ENCODE measurements around the gene LDLRAD2. TPM values are rescaled to one million over a fixed set of nuclear protein-coding genes. Genes with fewer than 3 reads are reported as not detected.
A peak's percentile ranks its signal among the peaks of the same experiment; 100 is the strongest.

LDLRAD2 gene
- total RNA-seq, 1 donor from 2014 or later: 0.07 TPM

DNA sequence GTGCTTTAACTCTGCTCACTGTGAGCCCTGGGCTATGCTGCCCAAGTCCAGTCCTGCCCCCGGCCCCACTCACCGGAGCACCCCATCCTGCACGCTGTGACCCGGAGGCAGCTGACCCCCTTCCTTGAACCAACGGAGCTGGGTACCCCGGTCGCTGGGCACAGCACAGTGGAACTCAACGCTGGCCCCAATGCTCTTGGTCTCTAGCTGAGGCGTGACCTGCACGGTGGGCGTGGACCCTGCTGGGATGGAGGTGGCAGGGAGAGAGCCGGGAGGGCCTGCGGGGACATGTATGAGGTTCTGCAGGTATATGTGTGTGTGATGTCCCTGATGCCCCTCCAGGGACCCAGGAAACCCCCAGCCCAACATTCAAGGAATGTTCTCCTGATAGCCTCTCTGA, 24.7 kb downstream of the LDLRAD2 start:
- Mint-ChIP-seq H3K4me3 (ENCODE audit: unreplicated experiment) (no peak overlapping the region), H3K27me3 (ENCODE audit: low read depth) (no peaks in the 10 kb centered on the region), H3K36me3 (ENCODE audit: low read depth) (peaks cover 53% of the 10 kb centered on the region), H3K27ac (ENCODE audit: unreplicated experiment) (no peak overlapping the region), H3K4me1 (ENCODE audit: low read depth) (no peaks in the 10 kb centered on the region), H3K9me3 (ENCODE audit: low read depth) (no peaks in the 10 kb centered on the region)
- no peak for DNase-seq (ENCODE audit: low spot score)
- TF ChIP-seq, protein P1, sequence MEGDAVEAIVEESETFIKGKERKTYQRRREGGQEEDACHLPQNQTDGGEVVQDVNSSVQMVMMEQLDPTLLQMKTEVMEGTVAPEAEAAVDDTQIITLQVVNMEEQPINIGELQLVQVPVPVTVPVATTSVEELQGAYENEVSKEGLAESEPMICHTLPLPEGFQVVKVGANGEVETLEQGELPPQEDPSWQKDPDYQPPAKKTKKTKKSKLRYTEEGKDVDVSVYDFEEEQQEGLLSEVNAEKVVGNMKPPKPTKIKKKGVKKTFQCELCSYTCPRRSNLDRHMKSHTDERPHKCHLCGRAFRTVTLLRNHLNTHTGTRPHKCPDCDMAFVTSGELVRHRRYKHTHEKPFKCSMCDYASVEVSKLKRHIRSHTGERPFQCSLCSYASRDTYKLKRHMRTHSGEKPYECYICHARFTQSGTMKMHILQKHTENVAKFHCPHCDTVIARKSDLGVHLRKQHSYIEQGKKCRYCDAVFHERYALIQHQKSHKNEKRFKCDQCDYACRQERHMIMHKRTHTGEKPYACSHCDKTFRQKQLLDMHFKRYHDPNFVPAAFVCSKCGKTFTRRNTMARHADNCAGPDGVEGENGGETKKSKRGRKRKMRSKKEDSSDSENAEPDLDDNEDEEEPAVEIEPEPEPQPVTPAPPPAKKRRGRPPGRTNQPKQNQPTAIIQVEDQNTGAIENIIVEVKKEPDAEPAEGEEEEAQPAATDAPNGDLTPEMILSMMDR (IDR thresholded peaks at IDR 0.05): no peak

DNA sequence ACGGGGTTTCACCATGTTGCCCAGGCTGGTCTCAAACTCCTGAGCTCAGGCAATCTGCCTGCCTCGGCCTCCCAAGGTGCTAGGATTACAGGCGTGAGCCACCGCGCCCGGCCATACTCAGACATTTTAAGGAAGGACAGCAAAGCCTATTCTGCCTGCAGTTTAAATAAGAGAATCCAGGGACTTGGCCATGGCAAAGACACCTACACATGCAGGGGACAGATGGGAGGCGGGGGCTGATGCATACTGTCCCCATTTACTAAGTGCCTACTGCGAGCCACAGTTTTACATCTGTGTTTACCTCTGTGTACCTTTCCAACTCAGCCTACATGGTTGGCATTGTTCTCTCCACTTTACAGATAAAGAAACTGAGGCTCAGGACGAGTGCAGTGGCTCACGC, 25.4 kb downstream of the LDLRAD2 start:
- Mint-ChIP-seq H3K27me3 (ENCODE audit: low read depth) (no peaks in the 10 kb centered on the region), H3K27ac (ENCODE audit: unreplicated experiment) (no peak overlapping the region), H3K4me3 (ENCODE audit: unreplicated experiment) (no peak overlapping the region), H3K36me3 (ENCODE audit: low read depth) (peaks cover 48% of the 10 kb centered on the region), H3K9me3 (ENCODE audit: low read depth) (no peaks in the 10 kb centered on the region), H3K4me1 (ENCODE audit: low read depth) (no peaks in the 10 kb centered on the region)
- TF ChIP-seq, protein P1 (IDR thresholded peaks at IDR 0.05): no peak
- no peak for DNase-seq (ENCODE audit: low spot score)

DNA sequence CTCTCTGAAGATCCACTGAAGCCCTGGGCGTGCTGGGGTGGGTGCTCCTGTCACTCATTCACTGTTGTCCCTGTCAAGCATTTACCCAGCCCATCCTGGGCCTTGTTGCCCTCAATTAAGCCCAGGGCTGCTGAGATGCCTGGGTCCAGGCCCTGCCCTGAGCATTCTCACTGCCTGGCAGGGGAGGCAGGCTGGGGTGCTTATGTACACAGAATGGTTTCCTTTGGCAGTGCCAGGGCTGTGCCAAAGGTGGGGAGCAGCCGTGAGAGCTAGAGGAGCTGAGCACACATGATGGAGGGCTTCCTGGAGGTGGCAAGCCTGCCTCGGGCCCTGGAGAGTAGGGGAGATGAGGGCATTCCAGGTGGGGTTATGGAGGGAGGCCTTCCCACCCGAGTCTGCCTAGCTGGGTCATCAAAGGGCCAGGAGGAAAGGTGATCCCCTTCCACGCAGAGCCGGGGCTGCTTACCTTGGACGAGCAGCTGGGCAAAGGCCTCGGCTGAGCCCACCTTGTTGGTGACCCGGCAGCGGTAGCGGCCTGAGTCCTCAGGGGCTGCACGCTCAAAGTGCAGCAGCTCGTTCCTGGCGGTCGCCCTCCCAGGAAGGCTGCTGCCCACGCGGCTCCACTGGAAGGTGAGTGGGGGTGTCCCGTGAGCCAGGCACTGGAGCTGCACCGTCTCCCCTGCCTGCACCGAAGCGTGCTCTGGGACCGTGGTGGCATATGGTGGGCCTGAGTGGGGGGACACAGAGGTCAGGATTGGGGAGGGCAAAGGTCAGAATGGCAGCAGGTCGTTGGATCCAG, 26.5 kb downstream of the LDLRAD2 start:
- Mint-ChIP-seq H3K9me3 (ENCODE audit: low read depth) (no peaks in the 10 kb centered on the region), H3K4me1 (ENCODE audit: low read depth) (no peaks in the 10 kb centered on the region), H3K27ac (ENCODE audit: unreplicated experiment) (no peak overlapping the region), H3K4me3 (ENCODE audit: unreplicated experiment) (no peak overlapping the region), H3K36me3 (ENCODE audit: low read depth) (peaks cover 48% of the 10 kb centered on the region), H3K27me3 (ENCODE audit: low read depth) (no peaks in the 10 kb centered on the region)
- DNase-seq (ENCODE audit: low spot score): no peak
- TF ChIP-seq, protein P1 (IDR thresholded peaks at IDR 0.05): no peak

DNA sequence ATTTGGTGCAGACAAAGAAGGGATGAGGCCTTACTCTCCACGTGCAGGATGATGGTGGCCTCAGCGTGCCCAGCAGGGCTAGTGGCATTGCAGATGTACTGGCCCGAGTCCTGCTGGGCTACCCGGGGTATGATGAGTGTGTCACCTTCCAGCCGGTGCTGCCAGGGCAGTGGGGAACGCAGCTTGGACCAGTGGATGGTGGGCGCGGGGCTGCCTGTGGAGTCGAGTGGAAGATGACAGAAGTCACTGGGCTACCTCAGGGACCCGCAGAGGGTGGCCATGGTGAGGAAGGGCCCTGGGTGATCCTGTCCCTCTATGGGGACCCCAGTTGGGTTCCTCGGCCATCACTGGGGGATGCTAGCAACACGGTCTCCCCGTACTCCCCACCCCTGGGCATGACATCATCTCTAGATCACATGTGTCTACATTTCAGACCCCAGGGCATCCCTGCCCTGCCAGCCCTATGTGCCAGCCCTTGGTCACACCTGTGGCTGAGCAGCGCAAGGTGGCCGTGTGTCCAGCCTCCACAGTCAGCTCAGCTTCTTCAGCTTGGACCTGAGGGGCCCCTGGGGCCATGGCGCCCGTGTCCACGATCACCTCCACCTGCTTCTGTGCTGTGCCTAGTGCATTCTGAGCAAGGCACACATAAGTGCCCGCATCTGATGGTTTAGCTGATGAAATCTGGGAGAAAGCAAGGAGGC, 27.4 kb downstream of the LDLRAD2 start:
- peaks cover 46% of the 10 kb centered on the region for H3K36me3 Mint-ChIP-seq (ENCODE audit: low read depth)
- H3K4me3 Mint-ChIP-seq (ENCODE audit: unreplicated experiment): no peak overlapping the region
- H3K27ac Mint-ChIP-seq (ENCODE audit: unreplicated experiment): no peak overlapping the region
- no peaks in the 10 kb centered on the region for H3K27me3 Mint-ChIP-seq (ENCODE audit: low read depth)
- no peaks in the 10 kb centered on the region for H3K9me3 Mint-ChIP-seq (ENCODE audit: low read depth)
- TF ChIP-seq, protein P1 (IDR thresholded peaks at IDR 0.05): no peak
- DNase-seq (ENCODE audit: low spot score): peak; percentile 91
- H3K4me1 Mint-ChIP-seq (ENCODE audit: low read depth): no peaks in the 10 kb centered on the region

DNA sequence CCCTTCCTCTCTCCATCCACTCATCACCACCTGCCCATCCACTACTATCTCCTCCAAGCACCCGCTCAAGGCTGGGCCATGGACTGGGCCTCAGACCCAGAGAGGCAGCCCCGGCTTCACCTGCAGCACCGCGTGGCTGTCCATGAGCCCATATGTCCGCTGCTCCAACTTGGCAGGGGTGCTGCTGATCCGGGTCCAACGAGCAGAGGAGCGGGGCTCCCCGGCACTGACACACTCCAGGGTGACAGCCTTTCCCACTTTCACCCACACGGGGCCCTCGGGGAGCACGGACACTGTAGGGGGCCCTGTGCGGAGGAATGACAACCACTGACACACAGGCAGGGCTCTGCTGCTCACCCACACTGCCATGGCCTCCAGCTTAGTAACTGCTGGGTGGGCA, 28.9 kb downstream of the LDLRAD2 start:
- Mint-ChIP-seq H3K9me3 (ENCODE audit: low read depth) (no peaks in the 10 kb centered on the region), H3K27ac (ENCODE audit: unreplicated experiment) (no peak overlapping the region), H3K36me3 (ENCODE audit: low read depth) (peaks cover 35% of the 10 kb centered on the region), H3K27me3 (ENCODE audit: low read depth) (no peaks in the 10 kb centered on the region), H3K4me1 (ENCODE audit: low read depth) (no peaks in the 10 kb centered on the region), H3K4me3 (ENCODE audit: unreplicated experiment) (no peak overlapping the region)
- TF ChIP-seq, protein P1 (IDR thresholded peaks at IDR 0.05): no peak
- DNase-seq (ENCODE audit: low spot score): no peak
